Measurements from ENCODE around the gene LRIG1. TPM values are rescaled to one million over a fixed set of nuclear protein-coding genes. Genes with fewer than 3 reads are reported as not detected.

The LRIG1 gene
- total and polyA plus RNA-seq, 2 of the 8 experiments (the other 6 are each of a cell fraction or from before 2014, with no cell fraction given), result 78.1 to 88.7 TPM

DNA sequence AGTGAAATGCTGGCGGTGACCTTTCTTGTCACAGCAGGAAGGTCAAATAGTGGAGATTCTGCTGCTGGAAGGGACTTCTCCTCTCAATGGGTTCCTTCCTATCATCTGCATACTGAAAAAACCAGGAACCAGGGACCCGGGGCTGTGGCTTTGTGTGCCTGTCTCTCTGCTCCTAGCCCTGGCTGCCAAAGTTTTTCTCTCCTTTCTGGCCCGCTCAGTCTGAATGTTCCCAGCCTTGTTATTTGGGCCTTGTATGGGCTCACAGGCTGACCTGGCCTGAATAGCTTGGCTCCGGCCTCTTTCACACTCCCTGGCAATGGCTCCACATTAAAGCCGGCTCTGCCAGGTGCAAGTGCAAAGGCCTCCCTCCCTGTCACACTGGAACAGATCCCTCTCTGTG, 94.7 kb downstream of the LRIG1 start:
- no peak overlapping the region for H3K4ac ChIP-seq (replicated peaks; ENCODE audit: insufficient read length, low read depth, low read length)
- H3K4me3 ChIP-seq (ENCODE audit: extremely low read depth in 1 of 4, insufficient read depth in 2 of 4, low read depth in 3 of 4, low read length in 4 of 4), result no peak overlapping the region
- no peak overlapping the region for H2AK5ac ChIP-seq (ENCODE audit: low read depth, low read length)
- H3K9ac ChIP-seq (replicated peaks in 1 of 4; ENCODE audit: extremely low read depth in 1 of 4, low read depth in 3 of 4, low read length in 3 of 4), result no peak overlapping the region
- FAIRE-seq (no peak), DNase-seq (ENCODE audit: low read depth in 1 of 2, low spot score in 2 of 2) (no peak)
- no peaks in the 10 kb centered on the region for H3K23me2 ChIP-seq (ENCODE audit: low read depth, low read length)
- H4K20me1 ChIP-seq (replicated peaks in 1 of 2; ENCODE audit: control insufficient read depth in 1 of 2, insufficient read depth in 2 of 2, low read length in 2 of 2), result peaks cover 9 to 24% of the 10 kb centered on the region in 2 experiments
- no peak overlapping the region for H2BK12ac ChIP-seq (ENCODE audit: low read depth, low read length)
- H3K36me3 ChIP-seq (ENCODE audit: control insufficient read depth in 2 of 4, insufficient read depth in 4 of 4, low read length in 3 of 4), result peaks cover 44 to 85% (median 67%) of the 10 kb centered on the region in 4 experiments
- no peak overlapping the region for H2BK15ac ChIP-seq (ENCODE audit: low read length)
- H2BK5ac ChIP-seq (ENCODE audit: low read depth, low read length), result no peak overlapping the region
- no peak overlapping the region for H2BK120ac ChIP-seq (replicated peaks; ENCODE audit: low read depth, low read length)
- ChIA-PET POLR2A (ENCODE audit: partially characterized antibody) (no interaction called here), CTCF (ENCODE audit: partially characterized antibody) (interaction anchor here (0.9 to 7.1 kb wide), 9 partner anchors 8 to 416 kb away, joined by 3 to 42 read pairs (median 4); no protein-coding TSS in a partner anchor)
- H3K9me3 ChIP-seq (ENCODE audit: insufficient read depth in 2 of 2, low read depth in 1 of 2, low read length in 1 of 2), result no peaks in the 10 kb centered on the region
- H2BK20ac ChIP-seq (ENCODE audit: low read length), result no peak overlapping the region
- H3K18ac ChIP-seq (ENCODE audit: extremely low read depth, low read length), result no peak overlapping the region
- WGBS, 2 experiments (ENCODE audit: extremely low coverage in 1 of 2, insufficient coverage in 1 of 2, insufficient read length in 1 of 2, insufficient replicate concordance in 2 of 2, low coverage in 1 of 2, low lambda C conversion rate in 2 of 2, missing lambda C conversion rate in 1 of 2), result 86% methylated on average over 5 of the region's 5 CpGs; no CpG with 5 or more reads in 1 of the 2 experiments
- no peak overlapping the region for H2AFZ ChIP-seq (ENCODE audit: low read length)
- no peak for TF ChIP-seq SP2 (IDR thresholded peaks at IDR 0.05; ENCODE audit: low read length)
- TF ChIP-seq SRF (IDR thresholded peaks at IDR 0.05; ENCODE audit: low read depth, low read length), result no peak
- no peak for TF ChIP-seq RXRA (IDR thresholded peaks at IDR 0.05; ENCODE audit: insufficient read depth, low read depth, low read length)
- TF ChIP-seq, protein P1, sequence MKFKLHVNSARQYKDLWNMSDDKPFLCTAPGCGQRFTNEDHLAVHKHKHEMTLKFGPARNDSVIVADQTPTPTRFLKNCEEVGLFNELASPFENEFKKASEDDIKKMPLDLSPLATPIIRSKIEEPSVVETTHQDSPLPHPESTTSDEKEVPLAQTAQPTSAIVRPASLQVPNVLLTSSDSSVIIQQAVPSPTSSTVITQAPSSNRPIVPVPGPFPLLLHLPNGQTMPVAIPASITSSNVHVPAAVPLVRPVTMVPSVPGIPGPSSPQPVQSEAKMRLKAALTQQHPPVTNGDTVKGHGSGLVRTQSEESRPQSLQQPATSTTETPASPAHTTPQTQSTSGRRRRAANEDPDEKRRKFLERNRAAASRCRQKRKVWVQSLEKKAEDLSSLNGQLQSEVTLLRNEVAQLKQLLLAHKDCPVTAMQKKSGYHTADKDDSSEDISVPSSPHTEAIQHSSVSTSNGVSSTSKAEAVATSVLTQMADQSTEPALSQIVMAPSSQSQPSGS (IDR thresholded peaks at IDR 0.05; ENCODE audit: low read length), result no peak
- TF ChIP-seq, protein P2, sequence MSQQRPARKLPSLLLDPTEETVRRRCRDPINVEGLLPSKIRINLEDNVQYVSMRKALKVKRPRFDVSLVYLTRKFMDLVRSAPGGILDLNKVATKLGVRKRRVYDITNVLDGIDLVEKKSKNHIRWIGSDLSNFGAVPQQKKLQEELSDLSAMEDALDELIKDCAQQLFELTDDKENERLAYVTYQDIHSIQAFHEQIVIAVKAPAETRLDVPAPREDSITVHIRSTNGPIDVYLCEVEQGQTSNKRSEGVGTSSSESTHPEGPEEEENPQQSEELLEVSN (IDR thresholded peaks at IDR 0.05), result no peak
- TF ChIP-seq HDAC6 (IDR thresholded peaks at IDR 0.05; ENCODE audit: low read depth, low read length), result no peak
- TF ChIP-seq KDM5A (IDR thresholded peaks at IDR 0.05; ENCODE audit: low read length), result no peak
- no peak for TF ChIP-seq MAFK (IDR thresholded peaks at IDR 0.05; ENCODE audit: low read depth, low read length)
- no peak for TF ChIP-seq CREB1 (IDR thresholded peaks at IDR 0.05)
- TF ChIP-seq BCL11A (IDR thresholded peaks at IDR 0.05; ENCODE audit: low read depth in 2 of 2, low read length in 2 of 2), result no peak
- no peak for TF ChIP-seq BACH1 (IDR thresholded peaks at IDR 0.05; ENCODE audit: low read length)
- H3K27ac ChIP-seq (ENCODE audit: low read depth, low read length), result no peak overlapping the region
- H4K8ac ChIP-seq (ENCODE audit: extremely low read depth, insufficient read depth, low read length), result no peak overlapping the region; the same call in 1 of the 2 replicates
- no peak overlapping the region for H3K56ac ChIP-seq (replicated peaks; ENCODE audit: insufficient read length, low read depth, low read length)
- H3K23ac ChIP-seq (ENCODE audit: insufficient read length), result no peak overlapping the region
- H3K79me2 ChIP-seq (ENCODE audit: control insufficient read depth in 1 of 2, insufficient read depth in 2 of 2, low read length in 2 of 2), result peaks cover 0 to 79% of the 10 kb centered on the region in 2 experiments; a peak in 2 of 4 replicates
- peaks cover 5% of the 10 kb centered on the region; the same call in 1 of the 2 replicates for H3K79me1 ChIP-seq (ENCODE audit: low read depth, low read length)
- H3K4me2 ChIP-seq (ENCODE audit: insufficient read depth in 1 of 2, low read depth in 2 of 2, low read length in 2 of 2), result no peak overlapping the region
- H3K27me3 ChIP-seq (replicated peaks in 1 of 4; ENCODE audit: control insufficient read depth in 3 of 4, extremely low read depth in 1 of 4, insufficient read depth in 3 of 4, low read length in 3 of 4), result no peaks in the 10 kb centered on the region
- no peak overlapping the region for H3K14ac ChIP-seq (ENCODE audit: insufficient read length)
- H3K4me1 ChIP-seq (replicated peaks in 1 of 4; ENCODE audit: control insufficient read depth in 3 of 4, insufficient read depth in 4 of 4, low read length in 3 of 4), result peaks cover 0 to 16% (median 10%) of the 10 kb centered on the region in 4 experiments
- no peak overlapping the region for H4K5ac ChIP-seq (ENCODE audit: insufficient read length, low read depth, low read length)
- no peak overlapping the region for H4K91ac ChIP-seq (replicated peaks; ENCODE audit: insufficient read length, low read length)
